OCI-LY7 (cell line): Measurements from ENCODE around the gene SUN2. TPM values are rescaled to one million over a fixed set of nuclear protein-coding genes. Genes with fewer than 3 reads are reported as not detected.
A peak's percentile ranks its signal among the peaks of the same experiment; 100 is the strongest.

ENCODE experiments used
- BruUV-seq: library from RNA; stranded (reverse); fragments of 400-500 nt; replicated peaks from 2 replicates; lab custom pipeline; 2021; lab: Mats Ljungman, UMichigan
- CTCF ChIA-PET: fragments of 300-600 bp; sonication (Branson Sonifier 250); formaldehyde crosslinking; loops from one replicate; lab custom pipeline; 2022; ENCODE audit warnings: antibody characterized with exemption; ENCODE audit not compliant: unreplicated experiment; lab: Charles Lee
- POLR2A ChIA-PET: fragments of 300-600 bp; sonication (Branson Sonifier 250); formaldehyde crosslinking; loops from one replicate; lab custom pipeline; 2022; ENCODE audit warnings: antibody characterized with exemption; lab: Charles Lee
- DNase-seq: peaks from one replicate; pipeline ENCODE4 v3.0.0-alpha.2; 2015; ENCODE audit warnings: low spot score
- H2AFZ ChIP-seq: fragments of 200-600 bp; sonication (generic), shearing (Covaris generic); 2 replicates; pipeline ENCODE4 v1.6.1; 2014; ENCODE audit warnings: mild to moderate bottlenecking, antibody characterized with exemption, low read length, moderate library complexity
- H3K27ac ChIP-seq: fragments of 200-600 bp; sonication (generic); 2 replicates; pipeline ENCODE4 v1.5.1; 2014; ENCODE audit warnings: mixed run types, low read depth, mild to moderate bottlenecking, moderate library complexity, low read length, inconsistent platforms; ENCODE audit not compliant: poor library complexity, severe bottlenecking
- H3K36me3 ChIP-seq: fragments of 200-600 bp; sonication (generic); 2 replicates; pipeline ENCODE4 v1.6.1; 2014; ENCODE audit warnings: mild to moderate bottlenecking, antibody characterized with exemption, low read length, moderate library complexity, mixed read lengths; ENCODE audit not compliant: insufficient read depth
- H3K4me1 ChIP-seq: fragments of 200-600 bp; sonication (generic); 2 replicates; pipeline ENCODE4 v1.5.1; 2014; ENCODE audit warnings: mild to moderate bottlenecking, low read length; ENCODE audit not compliant: insufficient read depth, poor library complexity, severe bottlenecking
- H3K4me2 ChIP-seq: fragments of 200-600 bp; sonication (generic); 2 replicates; pipeline ENCODE4 v1.6.1; 2014; ENCODE audit warnings: mild to moderate bottlenecking, low read length
- H3K4me3 ChIP-seq: fragments of 200-600 bp; sonication (generic); 2 replicates; pipeline ENCODE4 v1.5.1; 2014; ENCODE audit warnings: mild to moderate bottlenecking, low read depth, low read length; ENCODE audit not compliant: poor library complexity, severe bottlenecking
- H3K79me2 ChIP-seq: fragments of 200-600 bp; sonication (generic); 2 replicates; pipeline ENCODE4 v1.6.1; 2016; ENCODE audit warnings: low read depth, mild to moderate bottlenecking, low read length, moderate library complexity, mixed read lengths; ENCODE audit not compliant: insufficient read depth
- H3K9me2 ChIP-seq: fragments of 200-600 bp; sonication (generic); 2 replicates; pipeline ENCODE4 v1.6.1; 2016; ENCODE audit warnings: mild to moderate bottlenecking, low read length, mixed read lengths; ENCODE audit not compliant: insufficient read depth
- H3K9me3 ChIP-seq: fragments of 200-600 bp; sonication (generic); 2 replicates; pipeline ENCODE4 v1.6.1; 2014; ENCODE audit warnings: mild to moderate bottlenecking, mixed run types, low read length, mixed read lengths
- H4K20me1 ChIP-seq: fragments of 200-600 bp; sonication (generic); 2 replicates; pipeline ENCODE4 v1.6.1; 2014; ENCODE audit warnings: mild to moderate bottlenecking, antibody characterized with exemption, low read length, moderate library complexity, mixed read lengths; ENCODE audit not compliant: insufficient read depth
- EZH2phosphoT487 ChIP-seq: fragments of 200-600 bp; sonication (generic); IDR thresholded peaks from 2 replicates; pipeline ENCODE4 v1.6.1; 2018; ENCODE audit warnings: low read depth, borderline replicate concordance, mild to moderate bottlenecking, mixed run types, antibody characterized with exemption, low read length, moderate library complexity, mixed read lengths
- intact Hi-C: fragments of 100-400 bp; cut with micrococcal nuclease; formaldehyde crosslinking; loops from one replicate; pipeline ENCODE4 v1.10.0; 2022; ENCODE audit not compliant: unreplicated experiment
- total RNA-seq, 2 experiments: library from RNA; depleted of rRNA in 1 of 2; stranded (reverse); fragments of >200 nt in 1 of 2; shearing (Covaris generic) in 1 of 2; gene quantifications; 2 replicates each; pipeline ENCODE4 v1.2.3, GENCODE V29; 2014 to 2022
- TF ChIP-seq, protein P1 (sequence below): fragments of 200-600 bp; sonication (generic); conservative IDR thresholded peaks from 2 replicates; pipeline ENCODE4 v1.5.1; 2014; ENCODE audit warnings: mild to moderate bottlenecking, antibody characterized with exemption, low read length, moderate library complexity, mixed read lengths

Gene SUN2
- total RNA-seq, 2 experiments from 2014 or later = 59.1 to 80.2 TPM

DNA sequence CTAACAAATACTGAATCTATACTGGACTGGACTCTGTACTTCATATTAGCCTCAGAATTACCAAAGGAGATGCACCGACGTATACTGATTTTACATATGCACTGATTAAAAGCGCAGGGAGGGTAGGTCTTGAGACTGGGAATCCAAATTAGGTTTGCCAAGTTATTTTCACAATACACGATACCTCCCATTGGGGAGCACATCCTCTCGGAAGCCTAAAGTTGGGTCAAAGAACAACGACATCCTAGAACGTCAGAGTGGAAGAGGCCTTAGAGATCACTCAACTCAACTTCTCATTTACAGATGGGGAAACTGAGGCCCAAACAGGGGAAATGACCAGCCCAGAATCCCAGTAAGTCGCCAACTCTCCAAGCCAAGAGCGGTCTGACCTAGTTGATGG is 37.5 kb upstream of the SUN2 start:
- H3K9me3 ChIP-seq = no peaks in the 10 kb centered on the region
- POLR2A ChIA-PET = no interaction called here
- no peaks in the 10 kb centered on the region for H3K9me2 ChIP-seq
- H3K79me2 ChIP-seq = no peaks in the 10 kb centered on the region
- CTCF ChIA-PET = no interaction called here
- BruUV-seq = no TSS peak
- no peaks in the 10 kb centered on the region for H3K36me3 ChIP-seq
- DNase-seq = no peak
- intact Hi-C loops = no loop called here
- TF ChIP-seq EZH2phosphoT487 = no peak
- TF ChIP-seq, protein P1, sequence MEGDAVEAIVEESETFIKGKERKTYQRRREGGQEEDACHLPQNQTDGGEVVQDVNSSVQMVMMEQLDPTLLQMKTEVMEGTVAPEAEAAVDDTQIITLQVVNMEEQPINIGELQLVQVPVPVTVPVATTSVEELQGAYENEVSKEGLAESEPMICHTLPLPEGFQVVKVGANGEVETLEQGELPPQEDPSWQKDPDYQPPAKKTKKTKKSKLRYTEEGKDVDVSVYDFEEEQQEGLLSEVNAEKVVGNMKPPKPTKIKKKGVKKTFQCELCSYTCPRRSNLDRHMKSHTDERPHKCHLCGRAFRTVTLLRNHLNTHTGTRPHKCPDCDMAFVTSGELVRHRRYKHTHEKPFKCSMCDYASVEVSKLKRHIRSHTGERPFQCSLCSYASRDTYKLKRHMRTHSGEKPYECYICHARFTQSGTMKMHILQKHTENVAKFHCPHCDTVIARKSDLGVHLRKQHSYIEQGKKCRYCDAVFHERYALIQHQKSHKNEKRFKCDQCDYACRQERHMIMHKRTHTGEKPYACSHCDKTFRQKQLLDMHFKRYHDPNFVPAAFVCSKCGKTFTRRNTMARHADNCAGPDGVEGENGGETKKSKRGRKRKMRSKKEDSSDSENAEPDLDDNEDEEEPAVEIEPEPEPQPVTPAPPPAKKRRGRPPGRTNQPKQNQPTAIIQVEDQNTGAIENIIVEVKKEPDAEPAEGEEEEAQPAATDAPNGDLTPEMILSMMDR = no peak
- no peak overlapping the region for H3K27ac ChIP-seq
- H3K4me1 ChIP-seq = peaks cover 14% of the 10 kb centered on the region
- peak overlapping the region; percentile 73 for H3K4me3 ChIP-seq
- no peaks in the 10 kb centered on the region for H4K20me1 ChIP-seq
- H2AFZ ChIP-seq = peak overlapping the region; percentile 97; the same call in 1 of the 2 replicates
- peak overlapping the region; percentile 69 for H3K4me2 ChIP-seq

DNA sequence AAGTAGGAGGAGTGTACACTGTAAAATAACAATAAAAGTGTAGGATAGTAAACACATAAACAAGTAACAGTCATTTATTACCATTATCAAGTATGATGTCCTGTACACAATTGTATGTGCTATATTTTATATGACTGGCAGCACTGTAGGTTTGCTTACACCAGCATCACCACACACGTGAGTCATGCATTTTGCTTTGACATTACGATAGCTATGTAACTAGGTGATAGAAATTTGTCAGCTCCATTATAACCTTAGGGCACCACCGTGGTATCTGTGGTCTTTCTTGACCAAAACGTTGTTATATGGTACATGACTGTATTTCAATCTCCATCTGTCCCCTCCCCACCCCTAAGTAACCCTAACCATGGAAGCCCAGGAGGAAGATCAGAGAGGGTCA is 37.0 kb upstream of the SUN2 start:
- no peak for TF ChIP-seq EZH2phosphoT487
- TF ChIP-seq, protein P1 = no peak
- Histone ChIP-seq H3K36me3 (no peaks in the 10 kb centered on the region), H3K27ac (no peak overlapping the region), H4K20me1 (no peaks in the 10 kb centered on the region), H3K4me3 (peak overlapping the region; percentile 73), H3K79me2 (no peaks in the 10 kb centered on the region), H2AFZ (no peak overlapping the region), H3K9me3 (no peaks in the 10 kb centered on the region), H3K4me1 (peaks cover 14% of the 10 kb centered on the region), H3K4me2 (peak overlapping the region; percentile 69), H3K9me2 (no peaks in the 10 kb centered on the region)
- ChIA-PET CTCF (no interaction called here), POLR2A (no interaction called here)
- TSS peak; percentile 83 for BruUV-seq
- intact Hi-C loops = no loop called here
- DNase-seq = no peak

DNA sequence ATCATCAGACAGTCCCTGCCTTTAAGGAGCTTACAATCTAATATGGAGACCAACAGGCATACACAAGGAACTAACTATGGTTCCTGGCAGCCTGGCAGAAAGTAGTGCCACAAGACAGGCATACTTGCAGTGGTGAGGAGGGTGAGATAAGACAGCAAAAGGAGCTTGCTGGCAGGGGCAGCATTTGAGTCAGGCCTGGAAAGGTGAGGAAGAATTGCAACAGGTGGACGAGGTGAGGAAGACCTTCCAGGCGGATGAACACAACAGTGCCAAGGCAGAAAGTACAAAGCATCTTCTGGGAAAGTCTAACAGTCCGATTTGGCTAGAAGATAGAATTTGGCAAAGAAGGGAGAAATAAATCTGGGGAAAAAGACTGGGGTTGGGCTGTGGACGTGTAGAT is 33.8 kb upstream of the SUN2 start:
- Histone ChIP-seq H3K4me3 (no peak overlapping the region), H3K4me1 (peaks cover 13% of the 10 kb centered on the region), H3K36me3 (no peaks in the 10 kb centered on the region), H3K27ac (no peak overlapping the region), H2AFZ (no peak overlapping the region), H3K9me3 (no peaks in the 10 kb centered on the region), H3K9me2 (no peaks in the 10 kb centered on the region), H3K4me2 (no peak overlapping the region), H3K79me2 (no peaks in the 10 kb centered on the region), H4K20me1 (no peaks in the 10 kb centered on the region)
- BruUV-seq = no TSS peak
- TF ChIP-seq, protein P1 = no peak
- no peak for TF ChIP-seq EZH2phosphoT487
- no peak for DNase-seq
- intact Hi-C loops = no loop called here
- CTCF ChIA-PET = no interaction called here
- POLR2A ChIA-PET = no interaction called here
